GM13977 (cell line): ENCODE measurements around the gene FYTTD1.

Experiments used
- DNase-seq: peaks from one replicate; pipeline ENCODE4 v3.0.0; 2012; ENCODE audit warnings: low spot score
- in situ Hi-C: fragments of 300-500 bp; cut with MboI; formaldehyde crosslinking; loops from one replicate; pipeline ENCODE4 v1.12.0; 2022; ENCODE audit warnings: low sequenced_read_pairs, low pct_unique_long_range_greater_than_20kb, mixed read lengths, inconsistent platforms; ENCODE audit not compliant: unreplicated experiment
- TF ChIP-seq, protein P1 (sequence below): IDR thresholded peaks from 2 replicates; pipeline ENCODE4 v1.5.1; 2012; ENCODE audit warnings: mild to moderate bottlenecking, control low read depth; ENCODE audit not compliant: insufficient read depth; ENCODE audit errors: extremely low read depth, missing control alignments

Gene FYTTD1

DNA sequence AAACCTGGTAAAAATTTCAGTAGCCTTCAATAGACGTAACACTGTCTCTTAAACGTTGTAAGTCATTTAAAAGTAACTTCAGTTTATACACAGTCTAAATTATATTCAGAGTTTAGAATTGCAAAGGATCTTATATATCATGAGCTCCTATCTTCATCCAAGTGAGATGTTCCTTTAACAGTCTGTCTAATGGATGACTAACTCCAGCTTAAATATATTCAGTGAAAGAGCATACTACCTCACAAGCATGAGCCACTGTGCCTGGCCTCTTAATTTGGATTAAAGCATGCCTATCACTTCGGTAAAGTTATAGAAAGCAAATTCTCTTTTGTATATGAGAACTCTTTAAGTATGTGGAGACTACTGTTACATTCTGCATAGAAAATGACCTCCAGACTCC, 7.0 kb downstream of the FYTTD1 start:
- in situ Hi-C loops, result no loop called here
- TF ChIP-seq, protein P1, sequence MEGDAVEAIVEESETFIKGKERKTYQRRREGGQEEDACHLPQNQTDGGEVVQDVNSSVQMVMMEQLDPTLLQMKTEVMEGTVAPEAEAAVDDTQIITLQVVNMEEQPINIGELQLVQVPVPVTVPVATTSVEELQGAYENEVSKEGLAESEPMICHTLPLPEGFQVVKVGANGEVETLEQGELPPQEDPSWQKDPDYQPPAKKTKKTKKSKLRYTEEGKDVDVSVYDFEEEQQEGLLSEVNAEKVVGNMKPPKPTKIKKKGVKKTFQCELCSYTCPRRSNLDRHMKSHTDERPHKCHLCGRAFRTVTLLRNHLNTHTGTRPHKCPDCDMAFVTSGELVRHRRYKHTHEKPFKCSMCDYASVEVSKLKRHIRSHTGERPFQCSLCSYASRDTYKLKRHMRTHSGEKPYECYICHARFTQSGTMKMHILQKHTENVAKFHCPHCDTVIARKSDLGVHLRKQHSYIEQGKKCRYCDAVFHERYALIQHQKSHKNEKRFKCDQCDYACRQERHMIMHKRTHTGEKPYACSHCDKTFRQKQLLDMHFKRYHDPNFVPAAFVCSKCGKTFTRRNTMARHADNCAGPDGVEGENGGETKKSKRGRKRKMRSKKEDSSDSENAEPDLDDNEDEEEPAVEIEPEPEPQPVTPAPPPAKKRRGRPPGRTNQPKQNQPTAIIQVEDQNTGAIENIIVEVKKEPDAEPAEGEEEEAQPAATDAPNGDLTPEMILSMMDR, result no peak
- no peak for DNase-seq

DNA sequence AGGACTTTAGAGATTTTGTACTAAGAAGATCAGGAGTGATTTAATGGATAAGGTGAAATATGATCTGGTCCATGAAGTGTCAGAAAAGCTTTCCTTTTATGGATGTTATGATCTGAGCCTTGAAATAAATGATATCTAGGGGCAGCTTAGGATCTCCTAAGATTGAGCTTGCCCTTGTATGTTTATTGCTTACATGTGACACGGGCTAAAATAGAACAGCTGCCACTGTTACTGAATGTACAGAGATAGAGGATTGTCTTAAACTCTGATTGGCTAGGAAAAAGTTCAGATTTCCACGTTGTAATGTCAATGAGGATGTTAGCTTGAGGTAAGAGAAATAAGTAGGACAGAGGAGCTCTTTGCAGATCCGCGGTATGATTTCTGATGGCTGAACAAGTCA, 8.8 kb downstream of the FYTTD1 start:
- in situ Hi-C loops, result no loop called here
- no peak for DNase-seq
- TF ChIP-seq, protein P1, result no peak

DNA sequence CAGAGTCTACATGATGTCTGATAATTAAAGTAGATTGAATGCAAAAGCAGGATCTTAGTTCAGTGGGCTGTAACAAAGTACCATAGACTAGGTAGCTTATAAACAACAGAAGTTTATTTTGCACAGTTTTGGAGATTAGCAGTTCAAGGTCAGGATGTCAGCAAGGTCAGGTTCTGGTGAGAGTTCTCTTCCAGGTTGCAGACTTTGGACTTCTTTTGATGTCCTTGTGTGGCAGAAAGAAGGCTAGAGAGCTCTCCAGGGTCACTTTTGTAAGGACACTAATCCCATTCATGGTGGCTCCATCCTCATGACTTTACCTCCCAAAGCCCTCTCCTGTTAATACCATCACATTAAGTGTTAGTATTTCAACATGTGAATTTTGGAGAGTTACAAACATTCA, 12.1 kb downstream of the FYTTD1 start:
- no peak for DNase-seq
- in situ Hi-C loops, result no loop called here
- TF ChIP-seq, protein P1, result no peak

DNA sequence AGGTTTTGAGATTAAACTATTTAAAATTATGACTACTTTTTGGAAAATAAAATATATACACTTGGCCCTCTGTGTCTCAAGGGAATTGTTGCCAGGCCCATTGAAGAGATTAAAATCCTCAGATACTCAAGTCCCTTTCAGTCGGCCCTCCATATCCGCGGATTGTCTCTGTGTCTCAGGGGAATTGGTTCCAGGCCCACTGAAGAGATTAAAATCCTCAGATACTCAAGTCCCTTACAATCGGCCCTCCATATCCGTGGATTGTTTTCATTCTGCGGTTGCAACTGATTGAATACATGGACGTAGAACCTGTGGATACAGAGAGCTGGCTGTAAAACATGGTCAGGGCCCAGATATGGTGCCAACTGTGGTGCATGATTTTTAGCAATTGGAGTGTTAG, 25.6 kb downstream of the FYTTD1 start:
- TF ChIP-seq, protein P1, result no peak
- no peak for DNase-seq
- in situ Hi-C loops, result no loop called here

DNA sequence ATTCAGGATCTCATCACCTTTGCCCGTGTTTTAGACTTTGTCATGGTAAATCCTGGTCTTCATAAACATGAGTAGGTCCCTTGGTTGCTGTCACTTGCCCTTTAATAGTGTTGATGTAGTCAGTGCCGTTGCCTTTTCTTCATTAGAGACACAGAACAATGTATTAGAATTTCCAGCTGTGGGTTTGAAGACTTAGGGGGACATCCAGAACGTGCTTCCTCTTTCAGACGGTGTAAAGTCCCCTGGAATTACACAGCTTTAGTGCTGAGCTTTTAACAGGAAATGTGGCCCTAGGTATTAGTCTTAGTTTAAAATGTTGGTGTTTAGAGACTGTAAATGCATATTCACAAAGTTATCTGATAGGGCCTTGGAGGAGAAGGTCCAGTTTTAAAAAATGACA, 32.5 kb downstream of the FYTTD1 start:
- no peak for DNase-seq
- TF ChIP-seq, protein P1, result no peak
- in situ Hi-C loops, result no loop called here

DNA sequence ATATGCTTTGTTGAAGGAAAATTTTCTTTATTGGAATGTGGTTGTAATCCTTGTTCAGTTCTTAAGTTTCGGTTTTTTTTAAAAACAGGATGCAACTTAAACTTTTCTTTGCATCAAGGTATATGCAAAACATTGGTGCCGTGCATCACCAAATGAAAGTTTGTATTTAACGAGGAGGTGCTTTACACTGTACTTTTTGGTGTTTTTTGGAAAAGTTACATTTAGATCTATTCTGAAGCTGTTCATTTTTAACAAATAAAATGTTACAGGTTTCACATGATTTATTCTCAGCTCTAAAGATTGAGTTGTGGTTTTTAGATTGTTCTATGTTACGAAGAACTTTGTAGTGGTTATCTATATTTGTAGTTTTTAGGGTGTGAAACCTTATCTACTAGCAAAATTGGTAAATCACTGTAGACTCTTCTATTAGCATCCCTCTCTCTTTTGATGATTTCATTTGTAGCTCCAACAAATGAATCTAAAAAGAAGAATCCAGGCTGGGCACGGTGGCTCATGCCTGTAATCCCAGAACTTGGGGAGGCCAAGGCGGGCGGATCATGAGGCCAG, 34.4 kb downstream of the FYTTD1 start:
- no peak for DNase-seq
- in situ Hi-C loops, result no loop called here
- TF ChIP-seq, protein P1, result no peak

DNA sequence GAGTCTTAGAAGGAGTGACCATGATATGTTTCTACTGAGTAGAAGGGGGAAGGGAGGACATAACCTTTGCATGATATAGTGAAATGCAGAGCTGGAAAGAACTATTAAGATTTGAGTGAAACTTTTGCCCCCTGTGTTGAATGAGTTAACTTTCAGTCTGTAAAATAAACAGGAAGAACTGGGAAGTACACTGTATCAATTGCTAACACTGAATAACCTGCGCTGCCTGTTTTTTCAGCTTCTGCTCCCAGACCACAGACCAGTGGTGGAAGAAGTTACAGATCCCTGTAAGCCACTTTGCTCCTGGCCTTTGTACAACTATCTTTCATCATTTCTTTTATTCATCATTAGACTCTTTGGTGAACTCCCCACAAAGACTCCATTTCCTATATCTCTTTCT, 37.7 kb downstream of the FYTTD1 start:
- no peak for DNase-seq
- TF ChIP-seq, protein P1, result no peak
- in situ Hi-C loops, result no loop called here
